ENCODE data around the gene GXYLT2. TPM values are rescaled to one million over a fixed set of nuclear protein-coding genes. Genes with fewer than 3 reads are reported as not detected.

The GXYLT2 gene, protein sequence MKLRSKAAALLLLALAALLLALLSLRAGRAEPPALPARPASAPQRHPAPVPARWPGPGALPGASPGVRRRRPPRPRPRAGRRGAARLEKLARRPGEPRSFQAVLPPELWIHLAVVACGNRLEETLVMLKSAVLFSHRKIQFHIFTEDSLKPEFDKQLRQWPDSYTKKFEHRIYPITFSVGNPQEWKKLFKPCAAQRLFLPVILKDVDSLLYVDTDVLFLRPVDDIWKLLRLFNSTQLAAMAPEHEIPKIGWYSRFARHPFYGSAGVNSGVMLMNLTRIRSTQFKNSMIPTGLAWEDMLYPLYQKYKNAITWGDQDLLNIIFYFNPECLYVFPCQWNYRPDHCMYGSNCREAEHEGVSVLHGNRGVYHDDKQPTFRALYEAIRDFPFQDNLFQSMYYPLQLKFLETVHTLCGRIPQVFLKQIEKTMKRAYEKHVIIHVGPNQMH
- polyA plus RNA-seq = 0.42 and 0.69 TPM in 2 replicates

DNA sequence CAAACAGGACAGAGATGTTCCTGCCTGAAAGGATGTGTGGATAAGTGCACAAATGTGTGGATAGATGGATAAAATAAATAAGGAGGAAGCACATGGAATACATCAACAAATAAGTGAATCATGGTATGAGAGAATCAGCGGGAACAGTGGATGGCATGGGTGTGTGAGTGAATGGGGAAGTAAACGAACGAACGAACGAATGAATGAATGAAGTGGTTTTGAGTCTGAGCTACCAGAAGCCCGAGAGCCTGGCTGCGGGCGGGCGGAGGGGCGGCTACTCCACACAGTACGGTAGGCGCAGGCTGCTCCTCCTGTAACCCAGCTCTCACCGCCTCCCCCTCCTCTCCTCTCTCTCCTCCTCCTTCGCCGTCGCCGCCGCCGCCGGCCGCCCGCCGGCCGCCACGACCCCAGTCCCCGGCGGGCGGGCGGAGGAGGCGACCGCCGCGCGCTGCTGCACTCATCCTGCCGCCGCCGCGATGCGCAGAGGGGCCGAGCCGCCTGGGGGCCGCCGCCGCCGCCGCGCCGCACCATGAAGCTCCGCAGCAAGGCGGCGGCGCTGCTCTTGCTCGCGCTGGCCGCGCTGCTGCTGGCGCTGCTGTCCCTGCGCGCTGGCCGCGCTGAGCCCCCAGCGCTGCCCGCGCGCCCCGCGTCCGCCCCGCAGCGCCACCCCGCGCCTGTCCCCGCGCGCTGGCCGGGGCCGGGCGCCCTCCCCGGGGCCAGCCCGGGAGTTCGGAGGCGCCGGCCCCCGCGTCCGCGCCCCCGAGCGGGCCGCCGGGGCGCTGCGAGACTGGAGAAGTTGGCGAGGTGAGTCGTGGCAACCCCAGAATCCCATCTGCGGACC lies at the start of gene GXYLT2:
Gene GXYLT2, plus strand, starts transcription at position 342 of the 841 bp plus-strand sequence. Its CDS starts 188 bp downstream, at position 530.

GRCh38 chr3:72847751-72848702 lies 39.8 kb upstream of the GXYLT2 start, which contains the start of gene SHQ1:
TSS of gene SHQ1 (minus strand) at chr3:72848445. CDS start at chr3:72848340, 105 bp downstream.

GRCh38 chr3:72996473-72997333 lies 108.9 kb downstream of the GXYLT2 start, which contains the start of gene PPP4R2:
TSS of gene PPP4R2 (plus strand) at chr3:72996811. CDS start at chr3:72997038, 227 bp downstream.

Other genes with a start within 250 kb of the GXYLT2 start
- 6.6 and 20.3 TPM in 2 replicates for gene SHQ1, start 39.6 kb upstream of the GXYLT2 start, polyA plus RNA-seq
- gene PPP4R2, start 108.8 kb downstream of the GXYLT2 start, polyA plus RNA-seq = 22.2 and 28.8 TPM in 2 replicates
- 1.8 TPM in 1 of 2 replicates, not detected in the other for gene EBLN2, start 173.6 kb downstream of the GXYLT2 start, polyA plus RNA-seq